Ascending aorta (tissue), 2 donors: ENCODE measurements around the gene LRFN3. TPM values are rescaled to one million over a fixed set of nuclear protein-coding genes. Genes with fewer than 3 reads are reported as not detected.
"Not testable (repeated sequence)": the region's sequence is repeated elsewhere in the genome, so short reads cannot be mapped to it uniquely, and the experiment has no call there.

Source experiments
- DNase-seq, 2 donors: peaks; one replicate each; pipeline ENCODE4 v3.0.0-alpha.2; 2019; ENCODE audit warnings: low spot score in 2 of 2
- H3K27ac ChIP-seq, 2 donors: fragments of 200-600 bp; sonication (generic); one replicate each; pipeline ENCODE4 v1.5.1; 2016 to 2017; ENCODE audit warnings: mild to moderate bottlenecking in 1 of 2
- H3K27me3 ChIP-seq: fragments of 200-600 bp; sonication (generic); one replicate; pipeline ENCODE4 v1.5.1; 2017
- H3K36me3 ChIP-seq, 2 donors: fragments of 200-600 bp; sonication (generic); one replicate each; pipeline ENCODE4 v1.5.1; 2016
- H3K4me1 ChIP-seq, 2 donors: fragments of 200-600 bp; sonication (generic); one replicate each; pipeline ENCODE4 v1.5.1; 2016 to 2017; ENCODE audit warnings: mild to moderate bottlenecking in 1 of 2
- H3K4me3 ChIP-seq, 2 donors: fragments of 200-600 bp; sonication (generic); one replicate each; pipeline ENCODE4 v1.5.1; 2016 to 2017; ENCODE audit warnings: mild to moderate bottlenecking in 1 of 2
- H3K9me3 ChIP-seq, 2 donors: fragments of 200-600 bp; sonication (generic); one replicate each; pipeline ENCODE4 v1.5.1; 2016
- intact Hi-C: fragments of 100-400 bp; cut with DNase I; formaldehyde crosslinking; loops from one replicate; pipeline ENCODE4 v1.15.1; 2023
- total RNA-seq: library from RNA; depleted of rRNA; stranded (reverse); fragments of >200 nt; gene quantifications from one replicate; pipeline ENCODE4 v1.1.0, GENCODE V29; 2016
- TF ChIP-seq, protein P1 (sequence below), 3 experiments: fragments of 200-600 bp in 2 of 3; fragments of 450-650 bp in 1 of 3; sonication (generic) in 2 of 3; IDR thresholded peaks; one replicate each; pipeline ENCODE4 v1.5.1; 2016 to 2019; ENCODE audit warnings: antibody characterized with exemption in 3 of 3, mild to moderate bottlenecking in 1 of 3, moderate library complexity in 1 of 3

The LRFN3 gene
- total RNA-seq, 1 donor from 2014 or later, result 26.6 TPM

DNA sequence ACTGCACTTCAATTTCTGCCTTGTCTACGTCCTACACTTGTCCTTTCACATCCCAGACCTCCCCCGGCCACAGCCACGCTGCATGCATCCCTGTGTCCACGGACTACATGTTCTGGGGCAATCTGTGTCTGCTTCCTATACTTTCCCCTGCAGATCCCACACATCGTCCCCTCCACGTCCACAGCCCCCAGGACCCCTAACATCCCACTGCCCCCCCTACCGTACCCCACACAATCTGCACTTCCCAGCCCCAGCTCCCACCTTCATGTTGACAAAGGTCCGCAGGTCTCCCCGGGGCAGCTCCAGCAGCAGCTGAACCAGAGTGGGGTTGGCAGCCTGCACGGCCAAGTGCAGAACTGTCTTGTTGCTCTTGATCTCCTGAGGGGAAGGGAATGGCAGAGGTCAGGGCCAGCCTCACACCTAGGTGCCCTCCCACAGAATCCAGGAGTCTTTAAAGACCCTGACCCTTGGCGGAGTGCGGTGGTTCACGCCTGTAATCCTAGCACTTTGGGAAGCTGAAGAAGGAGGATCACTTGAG is 46.0 kb upstream of the LRFN3 start:
- Histone ChIP-seq H3K36me3 (peaks cover 36 to 68% of the 10 kb centered on the region in 2 donors), H3K27ac (no peak overlapping the region), H3K4me1 (no peaks in the 10 kb centered on the region), H3K4me3 (no peak overlapping the region), H3K9me3 (no peaks in the 10 kb centered on the region), H3K27me3 (no peaks in the 10 kb centered on the region)
- intact Hi-C loops, result loop anchor here (10.0 kb wide), 1 partner anchor 115 kb away; the partner anchor contains the start of gene ARHGAP33
- no peak for DNase-seq
- TF ChIP-seq, protein P1, sequence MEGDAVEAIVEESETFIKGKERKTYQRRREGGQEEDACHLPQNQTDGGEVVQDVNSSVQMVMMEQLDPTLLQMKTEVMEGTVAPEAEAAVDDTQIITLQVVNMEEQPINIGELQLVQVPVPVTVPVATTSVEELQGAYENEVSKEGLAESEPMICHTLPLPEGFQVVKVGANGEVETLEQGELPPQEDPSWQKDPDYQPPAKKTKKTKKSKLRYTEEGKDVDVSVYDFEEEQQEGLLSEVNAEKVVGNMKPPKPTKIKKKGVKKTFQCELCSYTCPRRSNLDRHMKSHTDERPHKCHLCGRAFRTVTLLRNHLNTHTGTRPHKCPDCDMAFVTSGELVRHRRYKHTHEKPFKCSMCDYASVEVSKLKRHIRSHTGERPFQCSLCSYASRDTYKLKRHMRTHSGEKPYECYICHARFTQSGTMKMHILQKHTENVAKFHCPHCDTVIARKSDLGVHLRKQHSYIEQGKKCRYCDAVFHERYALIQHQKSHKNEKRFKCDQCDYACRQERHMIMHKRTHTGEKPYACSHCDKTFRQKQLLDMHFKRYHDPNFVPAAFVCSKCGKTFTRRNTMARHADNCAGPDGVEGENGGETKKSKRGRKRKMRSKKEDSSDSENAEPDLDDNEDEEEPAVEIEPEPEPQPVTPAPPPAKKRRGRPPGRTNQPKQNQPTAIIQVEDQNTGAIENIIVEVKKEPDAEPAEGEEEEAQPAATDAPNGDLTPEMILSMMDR (IDR thresholded peaks at IDR 0.05), result no peak

DNA sequence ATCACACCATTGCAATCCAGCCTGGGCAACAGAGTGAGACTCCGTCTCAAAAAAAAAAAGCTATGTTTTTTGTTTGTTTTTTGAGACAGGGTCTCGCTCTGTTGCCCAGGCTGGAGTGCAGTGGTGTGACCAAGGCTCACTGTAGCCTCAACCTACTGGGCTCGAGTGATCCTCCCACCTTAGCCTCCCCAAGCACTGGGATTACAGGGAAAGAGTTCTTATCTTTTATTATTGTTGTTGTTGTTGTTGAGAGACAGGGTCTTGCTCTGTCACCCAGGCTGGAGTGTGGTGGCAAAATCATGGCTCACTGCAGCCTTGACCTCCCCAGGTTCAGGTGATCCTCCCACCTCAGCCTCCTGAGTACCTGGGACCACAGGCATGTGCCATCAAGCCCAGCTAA is 44.4 kb upstream of the LRFN3 start:
- DNase-seq, H3K9me3 ChIP-seq, H3K4me3 ChIP-seq, H3K4me1 ChIP-seq, H3K27me3 ChIP-seq, H3K27ac ChIP-seq: not testable (repeated sequence)
- peaks cover 46 to 84% of the 10 kb centered on the region in 2 donors for H3K36me3 ChIP-seq
- intact Hi-C loops, result loop anchor here (10.0 kb wide), 1 partner anchor 117 kb away; the partner anchor contains the start of gene ARHGAP33

DNA sequence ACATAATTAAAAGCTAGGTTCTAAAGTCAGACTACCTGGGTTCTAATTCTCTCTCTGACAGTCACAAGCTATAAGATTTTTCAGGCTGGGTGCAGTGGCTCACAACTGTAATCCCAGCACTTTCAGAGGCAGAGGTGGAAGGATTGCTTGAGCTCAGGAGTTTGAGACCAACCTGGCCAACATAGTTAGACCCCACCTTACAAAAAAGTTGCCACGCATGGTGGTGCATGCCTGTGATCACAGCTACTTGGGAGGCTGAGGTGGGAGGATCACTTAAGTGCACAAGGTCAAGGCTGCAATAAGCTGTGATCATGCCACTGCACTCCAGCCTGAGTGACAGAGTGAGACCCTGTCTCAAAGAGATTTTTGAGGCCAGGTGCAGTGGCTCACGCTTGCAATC is 41.8 kb upstream of the LRFN3 start:
- intact Hi-C loops, result loop anchor here (10.0 kb wide), 1 partner anchor 120 kb away; the partner anchor contains the start of gene ARHGAP33
- TF ChIP-seq, protein P1 (IDR thresholded peaks at IDR 0.05), result no peak
- Histone ChIP-seq H3K4me1 (peaks cover 3 to 10% of the 10 kb centered on the region in 2 donors), H3K36me3 (peaks cover 32 to 62% of the 10 kb centered on the region in 2 donors), H3K9me3 (no peaks in the 10 kb centered on the region), H3K27ac (no peak overlapping the region), H3K4me3 (no peak overlapping the region), H3K27me3 (no peaks in the 10 kb centered on the region)
- DNase-seq, result no peak

DNA sequence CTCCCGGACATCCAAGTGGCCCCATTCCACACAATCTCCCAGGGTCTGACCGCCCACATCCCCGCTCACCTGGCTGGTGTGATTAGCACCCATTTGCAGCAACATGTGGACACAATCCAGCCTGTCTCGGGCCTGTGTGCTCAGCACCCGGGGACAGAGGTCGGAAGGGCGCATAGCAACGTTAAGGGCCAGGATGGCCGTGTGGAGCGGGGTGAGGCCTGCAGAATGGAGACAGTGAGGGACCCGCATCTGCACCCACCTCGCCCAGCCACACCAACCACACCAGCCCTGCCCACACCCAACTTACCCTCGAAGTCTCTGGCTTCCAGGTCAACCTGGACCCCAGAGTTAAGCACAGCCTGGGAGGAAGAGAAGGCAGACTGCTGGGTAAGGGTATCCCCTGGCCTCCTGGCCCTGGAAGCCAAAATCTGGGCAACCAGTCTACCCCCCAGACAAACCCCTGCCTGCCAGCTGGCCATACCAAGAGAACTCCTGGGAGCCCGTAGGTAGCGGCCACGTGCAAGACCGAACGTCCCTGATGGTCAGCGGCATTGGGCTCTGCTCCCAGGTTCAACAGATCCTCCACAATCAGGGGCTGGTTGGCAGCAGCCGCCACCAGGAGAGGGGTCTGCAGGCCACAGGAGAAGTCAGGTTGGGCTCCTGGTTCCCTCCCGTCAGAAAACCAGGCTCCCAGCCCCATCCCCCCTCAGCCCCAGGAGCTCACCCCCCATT is 40.1 kb upstream of the LRFN3 start:
- Histone ChIP-seq H3K4me1 (peaks cover 3 to 10% of the 10 kb centered on the region in 2 donors), H3K27me3 (no peaks in the 10 kb centered on the region), H3K4me3 (no peak overlapping the region), H3K9me3 (no peaks in the 10 kb centered on the region), H3K27ac (no peak overlapping the region), H3K36me3 (peaks cover 15 to 44% of the 10 kb centered on the region in 2 donors)
- intact Hi-C loops, result loop anchor here (10.0 kb wide), 1 partner anchor 121 kb away; the partner anchor contains the start of gene ARHGAP33
- DNase-seq, result no peak
- TF ChIP-seq, protein P1 (IDR thresholded peaks at IDR 0.05), result no peak

DNA sequence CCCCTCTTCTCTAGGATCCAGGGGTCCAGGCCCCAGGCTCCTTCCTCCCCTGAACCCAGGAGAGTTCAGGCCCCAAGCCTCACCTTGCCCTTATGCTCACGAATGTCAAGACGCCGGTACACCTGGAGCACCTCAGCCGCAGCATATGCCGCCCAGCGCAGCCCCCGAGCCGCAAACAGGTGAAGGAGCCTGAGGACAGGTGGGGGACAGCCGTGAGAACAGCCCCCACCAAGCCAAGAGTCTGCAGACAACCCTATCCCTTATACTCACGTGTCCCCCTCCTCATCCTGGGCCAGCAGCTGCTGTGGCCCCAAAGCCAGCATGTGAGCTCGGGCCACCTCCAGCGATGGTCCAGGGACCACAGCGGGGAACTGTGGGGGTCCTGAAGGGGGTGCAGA is 39.5 kb upstream of the LRFN3 start:
- H3K9me3 ChIP-seq, result no peaks in the 10 kb centered on the region
- intact Hi-C loops, result loop anchor here (10.0 kb wide), 1 partner anchor 122 kb away; the partner anchor contains the start of gene ARHGAP33

More for the DNA sequence above, 39.5 kb upstream of the LRFN3 start:
- no peak for DNase-seq
- Histone ChIP-seq H3K4me1 (peaks cover 3 to 10% of the 10 kb centered on the region in 2 donors), H3K27ac (no peak overlapping the region), H3K36me3 (peaks cover 15 to 44% of the 10 kb centered on the region in 2 donors), H3K27me3 (no peaks in the 10 kb centered on the region), H3K4me3 (no peak overlapping the region)
- TF ChIP-seq, protein P1 (IDR thresholded peaks at IDR 0.05), result no peak
